SJSA1 (cell line): Measurements from ENCODE around the gene ZNG1B. TPM values are rescaled to one million over a fixed set of nuclear protein-coding genes. Genes with fewer than 3 reads are reported as not detected.
"Not testable (repeated sequence)": the region's sequence is repeated elsewhere in the genome, so short reads cannot be mapped to it uniquely, and the experiment has no call there.

Source experiments
- DNase-seq, 2 experiments: peaks; one replicate each; pipeline ENCODE4 v3.0.0-alpha.2; 2015 to 2020; ENCODE audit warnings: low spot score in 2 of 2, low read depth in 1 of 2
- H3K27ac ChIP-seq: fragments of 250-450 bp; sonication (Bioruptor Pico); 2 replicates; pipeline ENCODE4 v1.5.1; 2020; ENCODE audit warnings: mild to moderate bottlenecking, moderate library complexity
- H3K27me3 ChIP-seq: fragments of 250-450 bp; sonication (Bioruptor Pico); replicated peaks from 2 replicates; pipeline ENCODE4 v1.5.1; 2020; ENCODE audit warnings: mild to moderate bottlenecking, moderate library complexity
- H3K36me3 ChIP-seq: fragments of 250-450 bp; sonication (Bioruptor Pico); 2 replicates; pipeline ENCODE4 v1.5.1; 2020; ENCODE audit warnings: mild to moderate bottlenecking
- H3K4me1 ChIP-seq: fragments of 250-450 bp; sonication (Bioruptor Pico); replicated peaks from 2 replicates; pipeline ENCODE4 v1.6.1; 2021; ENCODE audit warnings: mild to moderate bottlenecking
- H3K4me3 ChIP-seq: fragments of 250-450 bp; sonication (Bioruptor Pico); 2 replicates; pipeline ENCODE4 v1.5.1; 2020; ENCODE audit warnings: mild to moderate bottlenecking
- H3K9me3 ChIP-seq: fragments of 250-450 bp; sonication (Bioruptor Pico); replicated peaks from 2 replicates; pipeline ENCODE4 v1.5.1; 2020; ENCODE audit warnings: mild to moderate bottlenecking
- total RNA-seq: library from RNA; depleted of rRNA; stranded (reverse); fragments of >200 nt; shearing (Covaris generic); gene quantifications from 2 replicates; pipeline ENCODE4 v1.2.3, GENCODE V29; 2014

Gene ZNG1B
- total RNA-seq, 1 experiment from 2014 or later: 41.6 TPM

DNA sequence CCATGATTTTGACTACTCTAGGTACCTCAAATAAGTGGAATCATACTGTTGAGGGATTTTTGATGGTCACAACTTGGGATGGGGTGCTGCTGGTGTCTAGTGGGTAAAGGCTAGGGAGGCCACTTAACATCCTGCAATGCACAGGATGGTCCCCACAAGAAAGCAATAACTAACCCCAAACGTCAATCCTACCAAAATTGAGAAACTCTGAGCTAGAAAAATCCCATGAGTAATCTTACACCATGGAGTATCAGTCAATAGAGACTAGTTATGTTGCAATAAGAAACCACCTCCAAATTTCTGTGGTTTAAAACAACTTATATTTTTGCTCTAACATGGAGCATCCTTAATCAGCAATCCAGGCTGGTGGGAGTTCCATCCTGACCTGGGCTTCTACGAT is 79.5 kb downstream of the ZNG1B start:
- not testable (repeated sequence) for H3K27ac ChIP-seq, H3K9me3 ChIP-seq, DNase-seq

DNA sequence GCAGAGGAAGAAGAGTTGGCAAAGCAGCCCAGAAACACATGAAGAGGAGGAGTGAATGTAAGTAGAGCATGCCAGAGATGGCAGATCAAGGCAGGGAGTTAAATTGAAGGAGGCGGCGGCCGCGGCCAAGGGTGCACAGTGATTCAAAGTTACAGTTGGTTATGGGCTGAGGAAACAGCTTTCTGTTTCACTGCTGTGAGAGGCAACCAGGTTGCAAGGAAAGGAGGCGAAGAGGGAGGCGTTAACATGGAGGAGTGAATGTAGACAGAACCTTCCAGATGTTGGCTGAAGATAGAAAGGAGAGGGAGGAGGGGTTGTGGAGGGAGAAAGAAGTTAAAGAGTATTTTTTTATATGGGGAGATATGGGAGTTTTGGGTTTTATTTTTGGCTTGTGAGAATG is 83.3 kb downstream of the ZNG1B start:
- H3K36me3 ChIP-seq, DNase-seq, H3K4me3 ChIP-seq, H3K9me3 ChIP-seq, H3K27ac ChIP-seq, H3K4me1 ChIP-seq, H3K27me3 ChIP-seq: not testable (repeated sequence)

More for the DNA sequence above, 79.5 kb downstream of the ZNG1B start:
- not testable (repeated sequence) for H3K27me3 ChIP-seq, H3K4me3 ChIP-seq, H3K4me1 ChIP-seq, H3K36me3 ChIP-seq

DNA sequence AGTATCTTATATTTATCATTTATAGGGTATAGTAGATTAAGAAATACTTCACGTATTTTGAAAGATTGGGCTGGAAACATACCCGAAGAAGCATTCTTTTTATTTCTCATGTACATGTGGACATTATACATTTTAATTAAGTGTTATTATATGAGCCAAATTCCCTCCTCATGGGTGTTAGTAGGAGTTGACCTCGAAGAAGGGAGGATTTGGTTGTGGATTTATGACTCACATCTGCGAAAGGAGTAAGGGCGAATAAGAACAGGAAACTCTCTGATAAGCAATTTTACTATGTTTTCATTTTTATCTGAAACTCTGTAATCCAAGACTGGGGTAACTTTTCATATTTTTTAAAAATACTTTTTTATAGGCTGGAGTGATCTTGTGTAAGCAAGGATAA is 84.0 kb downstream of the ZNG1B start:
- not testable (repeated sequence) for DNase-seq, H3K4me1 ChIP-seq

DNA sequence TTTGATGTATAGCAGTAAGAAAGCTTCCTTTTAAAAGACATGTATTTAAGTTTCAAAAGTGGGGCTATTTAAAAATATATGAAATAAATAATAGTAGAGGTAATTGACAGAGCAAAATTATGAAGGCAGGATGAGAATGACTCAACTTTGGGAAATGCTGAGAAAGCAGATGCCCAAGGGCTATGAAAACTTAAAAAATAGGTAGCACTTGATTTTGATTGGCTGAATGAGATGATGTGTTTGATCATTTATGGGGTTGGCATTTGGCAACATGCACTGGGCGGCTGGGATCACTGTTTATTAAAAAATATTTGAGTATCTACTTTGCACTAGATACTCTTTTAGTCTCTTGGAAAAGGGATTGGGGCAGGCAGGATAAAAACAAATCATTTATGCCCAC is 87.5 kb downstream of the ZNG1B start:
- H3K36me3 ChIP-seq, H3K27me3 ChIP-seq, H3K4me1 ChIP-seq, H3K9me3 ChIP-seq, H3K27ac ChIP-seq, DNase-seq, H3K4me3 ChIP-seq: not testable (repeated sequence)

More for the DNA sequence above, 84.0 kb downstream of the ZNG1B start:
- not testable (repeated sequence) for H3K36me3 ChIP-seq, H3K27me3 ChIP-seq, H3K4me3 ChIP-seq, H3K27ac ChIP-seq, H3K9me3 ChIP-seq

DNA sequence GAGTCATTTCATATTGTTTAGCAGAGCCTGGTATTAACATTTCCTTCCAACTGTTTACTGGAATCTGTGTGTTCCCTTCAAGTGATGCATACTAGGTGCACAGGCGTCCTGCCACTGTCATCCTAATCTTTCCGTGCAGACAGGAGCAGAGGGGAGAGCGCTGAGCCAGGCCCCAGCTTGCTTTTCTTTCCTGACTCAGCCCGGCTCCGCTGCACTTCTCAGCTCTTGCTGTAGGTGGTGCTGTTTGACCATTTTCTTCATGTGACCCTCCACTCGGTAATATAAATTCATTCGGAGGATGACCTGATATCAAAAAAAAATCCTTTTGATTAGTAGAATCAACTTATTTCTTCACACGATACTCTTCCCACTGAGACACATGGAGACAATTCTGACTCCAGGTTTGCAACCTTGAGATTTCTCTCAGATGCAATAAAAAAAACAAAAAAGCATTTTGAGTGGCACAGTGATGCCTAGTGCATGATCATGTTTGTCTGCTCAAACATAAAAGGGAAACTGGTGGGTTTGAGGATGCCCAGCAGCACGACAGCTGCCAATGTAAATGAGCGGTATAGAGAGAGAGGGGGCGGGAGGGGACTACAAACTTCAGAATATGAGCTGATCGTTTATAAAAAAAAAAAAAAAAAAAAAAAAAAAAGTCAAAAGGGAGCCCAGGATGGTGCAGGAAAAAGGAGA is 90.0 kb downstream of the ZNG1B start:
- not testable (repeated sequence) for DNase-seq, H3K9me3 ChIP-seq, H3K4me3 ChIP-seq, H3K4me1 ChIP-seq, H3K36me3 ChIP-seq, H3K27me3 ChIP-seq, H3K27ac ChIP-seq

DNA sequence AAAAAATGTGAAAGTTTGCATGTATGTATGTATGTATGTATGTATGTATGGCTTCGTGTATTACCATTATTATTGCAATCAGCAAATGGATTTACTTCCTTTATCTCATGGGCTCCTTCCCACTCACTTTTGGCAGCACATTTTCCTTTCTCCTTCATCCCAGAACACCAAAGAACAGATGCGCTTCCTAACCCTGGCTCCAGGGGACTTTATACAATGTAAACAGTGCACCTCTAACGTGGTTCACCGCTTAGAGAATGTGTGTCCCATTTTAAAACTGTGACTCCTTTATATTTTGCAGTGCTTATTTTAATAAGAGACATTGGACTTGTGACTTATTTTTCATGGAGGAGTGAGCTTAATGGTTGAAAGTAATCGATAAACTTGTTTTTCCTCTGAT is 90.6 kb downstream of the ZNG1B start:
- H3K36me3 ChIP-seq, H3K4me1 ChIP-seq, H3K4me3 ChIP-seq, H3K9me3 ChIP-seq, H3K27ac ChIP-seq, H3K27me3 ChIP-seq, DNase-seq: not testable (repeated sequence)

DNA sequence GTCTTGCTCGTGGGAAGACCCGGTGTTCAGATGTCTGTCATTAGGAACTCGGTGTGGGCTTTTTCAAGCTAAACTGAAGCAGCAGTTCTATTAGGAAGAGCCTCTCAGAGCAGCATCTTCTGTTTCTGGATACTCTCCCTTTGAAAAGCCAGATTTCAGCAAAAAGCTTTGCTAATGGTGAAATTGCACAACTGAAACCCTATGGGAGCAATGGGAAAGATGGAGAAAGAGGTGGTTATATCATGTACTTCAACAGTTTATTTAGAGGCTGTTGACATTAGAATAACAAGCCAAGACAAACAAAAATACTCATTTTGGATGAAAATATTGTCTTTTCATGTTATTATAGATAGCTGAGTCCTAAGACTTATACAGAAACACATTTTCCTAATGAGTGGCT is 91.4 kb downstream of the ZNG1B start:
- DNase-seq, H3K9me3 ChIP-seq, H3K27me3 ChIP-seq, H3K27ac ChIP-seq, H3K4me3 ChIP-seq, H3K36me3 ChIP-seq, H3K4me1 ChIP-seq: not testable (repeated sequence)

DNA sequence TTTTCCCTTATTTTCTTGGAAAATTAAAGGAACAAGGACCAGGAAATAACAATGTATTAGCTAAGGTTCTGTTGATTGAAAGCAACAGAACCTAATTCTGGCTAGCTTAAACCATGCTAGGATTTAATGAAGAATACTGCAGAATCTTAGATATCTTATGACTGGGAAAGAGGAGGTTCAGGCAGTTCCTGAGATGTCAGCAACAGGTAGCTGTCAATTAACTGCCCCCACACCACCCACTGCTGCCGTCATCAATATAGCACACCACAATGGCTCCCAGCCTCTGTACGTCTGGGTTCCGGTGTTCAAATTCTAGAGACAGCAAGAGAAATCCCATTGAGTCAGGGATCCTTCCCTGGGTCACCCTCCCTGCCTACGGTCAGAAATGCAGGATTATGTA is 95.5 kb downstream of the ZNG1B start:
- H3K9me3 ChIP-seq, H3K36me3 ChIP-seq, DNase-seq: not testable (repeated sequence)

DNA sequence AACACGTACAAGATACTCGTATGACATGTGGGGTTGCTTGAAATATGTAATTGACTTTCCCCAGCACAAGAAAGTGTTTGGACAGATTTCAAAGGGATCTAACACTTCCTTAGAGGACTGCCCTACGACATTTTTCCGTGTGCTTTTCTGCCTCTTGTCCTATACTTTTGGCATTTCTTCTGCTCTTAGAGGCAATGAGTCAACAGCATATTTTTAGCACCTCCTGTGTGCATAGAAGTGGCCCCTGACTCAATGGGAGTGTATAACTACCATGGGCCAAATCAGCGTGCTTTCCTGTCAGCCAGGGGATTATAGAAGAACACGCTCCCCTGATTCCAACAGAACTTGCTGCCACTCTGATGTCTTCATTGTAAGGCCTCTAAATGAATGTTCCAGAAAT is 99.1 kb downstream of the ZNG1B start:
- not testable (repeated sequence) for H3K4me1 ChIP-seq, H3K4me3 ChIP-seq, H3K27ac ChIP-seq

More for the DNA sequence above, 95.5 kb downstream of the ZNG1B start:
- not testable (repeated sequence) for H3K27ac ChIP-seq, H3K4me3 ChIP-seq, H3K27me3 ChIP-seq, H3K4me1 ChIP-seq

DNA sequence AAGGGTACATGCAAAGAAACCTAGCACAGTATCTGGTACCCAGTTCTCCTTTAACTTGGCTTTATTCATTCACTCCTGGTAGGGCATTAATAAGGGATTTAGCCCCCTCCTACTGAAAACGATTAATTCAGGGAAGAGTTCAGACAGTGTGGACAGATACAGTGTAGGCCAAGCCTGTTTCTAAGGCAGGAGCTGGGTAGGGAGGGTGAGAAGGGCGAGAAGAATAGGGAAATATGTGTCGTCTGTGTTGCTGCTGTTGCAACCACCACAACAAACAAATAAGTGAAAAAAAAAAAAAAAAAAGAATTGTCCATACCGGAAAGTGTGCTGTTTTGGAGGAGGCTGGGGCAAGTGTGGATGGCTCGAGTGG is 103.3 kb downstream of the ZNG1B start:
- not testable (repeated sequence) for H3K4me1 ChIP-seq, H3K27ac ChIP-seq, H3K4me3 ChIP-seq, DNase-seq, H3K36me3 ChIP-seq, H3K27me3 ChIP-seq, H3K9me3 ChIP-seq

More for the DNA sequence above, 99.1 kb downstream of the ZNG1B start:
- H3K27me3 ChIP-seq, H3K9me3 ChIP-seq, H3K36me3 ChIP-seq, DNase-seq: not testable (repeated sequence)

DNA sequence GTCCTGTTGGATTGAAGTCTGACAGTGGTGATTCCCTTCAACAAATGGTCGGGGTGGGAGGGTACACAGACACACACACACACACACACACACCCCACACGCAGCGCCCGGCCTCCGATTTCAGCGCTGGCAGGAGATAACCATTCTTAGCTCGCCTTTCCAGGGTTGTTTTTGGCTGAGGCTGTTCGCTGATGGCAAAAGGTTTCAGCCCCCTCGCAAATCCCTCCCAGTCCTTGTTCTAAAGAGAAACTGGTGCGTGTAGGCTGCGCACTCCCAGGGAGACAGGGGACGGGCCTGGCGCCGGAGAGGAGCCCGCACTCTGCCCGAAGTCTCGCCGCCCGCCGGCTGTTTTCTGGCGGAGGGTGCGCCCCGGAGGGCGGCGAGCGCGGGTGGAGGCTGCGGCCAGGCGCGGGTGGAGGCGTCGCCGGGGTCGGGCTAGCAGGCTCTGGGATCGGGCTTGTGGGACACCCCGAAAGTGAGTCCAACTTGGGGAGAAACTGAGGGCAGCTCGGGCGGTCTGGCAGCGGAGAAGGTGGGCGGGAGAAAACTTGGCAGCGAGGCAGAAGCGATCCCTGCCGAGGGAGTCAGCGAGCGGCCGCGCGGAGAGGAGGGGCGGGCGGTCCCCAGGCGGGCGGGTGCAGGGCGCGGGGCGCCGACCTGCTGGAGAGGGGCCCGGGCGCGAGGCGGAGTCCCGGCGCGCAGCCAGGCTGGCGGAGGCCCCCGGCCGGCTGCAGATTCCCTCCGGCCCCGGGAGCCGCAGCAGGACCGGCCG is 103.9 kb downstream of the ZNG1B start:
- H3K27ac ChIP-seq, H3K36me3 ChIP-seq, H3K27me3 ChIP-seq, H3K4me1 ChIP-seq, H3K9me3 ChIP-seq: not testable (repeated sequence)
- DNase-seq: peak; percentile 5 to 40
- H3K4me3 ChIP-seq: 0 out of 2 replicates have a peak overlapping the region, but pooled peaks have one; percentile 6

DNA sequence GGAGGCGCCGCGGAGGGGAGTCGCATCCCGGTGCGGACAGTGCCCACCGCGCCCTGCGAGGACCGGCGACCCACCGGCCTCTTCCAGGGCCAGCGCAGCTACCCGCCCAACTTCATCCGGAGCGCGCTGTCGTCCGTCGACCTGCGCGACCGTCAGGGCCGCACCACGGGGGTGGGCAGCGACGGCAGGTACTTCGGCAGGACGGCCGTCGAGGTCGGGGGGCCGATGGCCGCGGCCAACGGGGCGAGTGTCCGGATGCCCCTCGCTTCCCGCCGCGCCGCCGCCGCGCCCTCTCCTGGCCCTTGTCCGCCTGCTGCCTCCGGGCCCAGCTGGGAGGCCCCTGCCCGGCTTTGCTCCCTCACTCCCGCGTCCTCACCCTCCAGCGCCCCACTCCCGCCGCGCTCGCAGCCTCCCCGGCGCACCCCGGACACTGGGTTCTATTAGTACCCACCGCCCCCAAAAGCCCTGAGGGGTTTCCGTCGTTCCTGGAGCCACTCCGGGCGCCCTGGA is 104.5 kb downstream of the ZNG1B start:
- not testable (repeated sequence) for DNase-seq, H3K36me3 ChIP-seq, H3K27ac ChIP-seq, H3K9me3 ChIP-seq, H3K4me3 ChIP-seq, H3K4me1 ChIP-seq, H3K27me3 ChIP-seq

DNA sequence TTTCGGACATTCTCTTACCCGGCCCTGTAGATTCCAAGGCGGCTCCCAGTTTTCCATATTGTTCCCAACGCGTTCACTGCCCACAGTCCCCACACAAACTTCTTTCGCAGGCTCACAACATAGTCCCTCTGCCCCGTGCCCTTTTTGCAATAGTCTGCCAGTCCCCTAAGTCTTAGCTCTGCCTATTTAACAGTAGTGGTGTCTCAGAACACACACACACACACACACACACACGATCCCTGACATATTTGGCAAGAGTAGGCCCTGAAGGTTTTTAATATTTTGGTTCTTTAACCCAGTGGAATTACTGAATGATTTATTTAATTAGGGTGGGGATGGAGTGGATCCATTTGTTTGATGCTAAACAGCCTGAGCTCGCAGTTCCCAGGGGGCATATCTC is 105.0 kb downstream of the ZNG1B start:
- H3K4me1 ChIP-seq, H3K9me3 ChIP-seq, H3K27me3 ChIP-seq, DNase-seq, H3K4me3 ChIP-seq, H3K27ac ChIP-seq, H3K36me3 ChIP-seq: not testable (repeated sequence)
